ENCODE data around the gene ITIH3. TPM values are rescaled to one million over a fixed set of nuclear protein-coding genes. Genes with fewer than 3 reads are reported as not detected.
A peak's percentile ranks its signal among the peaks of the same experiment; 100 is the strongest.

Gene ITIH3
- total and polyA plus RNA-seq, 2 of the 4 experiments (the other 2 are of a cell fraction), result 0.72 to 0.94 TPM

DNA sequence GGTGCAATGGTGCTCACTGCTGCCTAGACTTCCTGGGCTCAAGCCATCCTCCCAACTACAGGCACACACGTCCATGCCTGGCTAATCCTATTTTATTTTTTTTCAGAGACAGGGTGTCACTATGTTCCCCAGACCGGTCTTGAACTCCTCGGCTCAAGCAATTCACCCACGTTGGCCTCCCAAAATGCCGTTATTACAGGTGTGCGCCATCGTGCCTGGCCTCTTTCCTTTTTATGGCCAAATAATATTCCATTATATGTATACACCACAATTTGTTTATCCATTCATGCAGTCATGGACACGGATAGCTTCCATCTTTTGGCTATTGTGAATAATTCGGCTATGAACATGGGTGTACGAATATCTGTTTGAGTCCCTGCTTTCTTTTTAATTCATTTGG is 22.9 kb upstream of the ITIH3 start:
- no peak for DNase-seq
- CTCF ChIA-PET, result interaction anchor here (0.5 to 1.2 kb wide), 2 partner anchors 13 to 443 kb away, joined by 3 to 4 read pairs; no protein-coding TSS in a partner anchor
- H3K9ac ChIP-seq (ENCODE audit: low read depth, low read length), result no peak overlapping the region

More for the DNA sequence above, 22.9 kb upstream of the ITIH3 start:
- no peaks in the 10 kb centered on the region for H3K9me3 ChIP-seq (ENCODE audit: control insufficient read depth, insufficient read depth, low read length)
- WGBS, 2 experiments (ENCODE audit: extremely low coverage in 2 of 2, insufficient read length in 1 of 2), result 88% methylated on average over 7 of the region's 10 CpGs; no CpG with 5 or more reads in 1 of the 2 experiments
- H4K5ac ChIP-seq (ENCODE audit: low read depth, low read length), result peak overlapping the region; percentile 90; the same call in 1 of the 2 replicates
- POLR2A ChIA-PET (ENCODE audit: unreplicated experiment), result no interaction called here
- no peak overlapping the region for H3K4ac ChIP-seq (ENCODE audit: low read depth, low read length)
- no peak overlapping the region for H3K18ac ChIP-seq (ENCODE audit: low read depth, low read length)
- no peak overlapping the region for H3K27ac ChIP-seq (ENCODE audit: insufficient read depth, low read length)
- H2BK15ac ChIP-seq (ENCODE audit: low read depth, low read length), result no peak overlapping the region
- BruUV-seq (replicated peaks), result no TSS peak
- H3K4me2 ChIP-seq (ENCODE audit: low read depth, low read length), result no peak overlapping the region
- peaks cover 4% of the 10 kb centered on the region; the same call in 1 of the 2 replicates for H3K27me3 ChIP-seq (ENCODE audit: control insufficient read depth, insufficient read depth, low read length)
- H4K20me1 ChIP-seq (ENCODE audit: insufficient read depth, low read length), result no peaks in the 10 kb centered on the region
- no peak overlapping the region for H2BK20ac ChIP-seq (ENCODE audit: low read depth, low read length)
- TF ChIP-seq NFE2L2 (IDR thresholded peaks at IDR 0.05; ENCODE audit: low read depth, low read length) (no peak), FOS (IDR thresholded peaks at IDR 0.05; ENCODE audit: low read depth, low read length) (no peak), BHLHE40 (IDR thresholded peaks at IDR 0.05; ENCODE audit: low read depth, low read length) (no peak), RFX5 (IDR thresholded peaks at IDR 0.05; ENCODE audit: low read depth, low read length) (no peak), RCOR1 (IDR thresholded peaks at IDR 0.05; ENCODE audit: insufficient replicate concordance, low read length) (no peak), MAFK (IDR thresholded peaks at IDR 0.05; ENCODE audit: low read depth, low read length) (no peak)
- TF ChIP-seq, protein P1, sequence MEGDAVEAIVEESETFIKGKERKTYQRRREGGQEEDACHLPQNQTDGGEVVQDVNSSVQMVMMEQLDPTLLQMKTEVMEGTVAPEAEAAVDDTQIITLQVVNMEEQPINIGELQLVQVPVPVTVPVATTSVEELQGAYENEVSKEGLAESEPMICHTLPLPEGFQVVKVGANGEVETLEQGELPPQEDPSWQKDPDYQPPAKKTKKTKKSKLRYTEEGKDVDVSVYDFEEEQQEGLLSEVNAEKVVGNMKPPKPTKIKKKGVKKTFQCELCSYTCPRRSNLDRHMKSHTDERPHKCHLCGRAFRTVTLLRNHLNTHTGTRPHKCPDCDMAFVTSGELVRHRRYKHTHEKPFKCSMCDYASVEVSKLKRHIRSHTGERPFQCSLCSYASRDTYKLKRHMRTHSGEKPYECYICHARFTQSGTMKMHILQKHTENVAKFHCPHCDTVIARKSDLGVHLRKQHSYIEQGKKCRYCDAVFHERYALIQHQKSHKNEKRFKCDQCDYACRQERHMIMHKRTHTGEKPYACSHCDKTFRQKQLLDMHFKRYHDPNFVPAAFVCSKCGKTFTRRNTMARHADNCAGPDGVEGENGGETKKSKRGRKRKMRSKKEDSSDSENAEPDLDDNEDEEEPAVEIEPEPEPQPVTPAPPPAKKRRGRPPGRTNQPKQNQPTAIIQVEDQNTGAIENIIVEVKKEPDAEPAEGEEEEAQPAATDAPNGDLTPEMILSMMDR (conservative IDR thresholded peaks at IDR 0.05; ENCODE audit: low read depth, low read length), result no peak
- peaks cover 4% of the 10 kb centered on the region for H3K36me3 ChIP-seq (ENCODE audit: control insufficient read depth, insufficient read depth, low read length)
- H3K14ac ChIP-seq (replicated peaks; ENCODE audit: low read depth, low read length), result no peak overlapping the region
- no peak overlapping the region for H2AK5ac ChIP-seq (ENCODE audit: low read depth, low read length)
- no peaks in the 10 kb centered on the region for H3K4me1 ChIP-seq (ENCODE audit: control insufficient read depth, insufficient read depth, low read length)
- H4K91ac ChIP-seq (ENCODE audit: insufficient read depth, low read depth, low read length), result no peak overlapping the region
- H2BK120ac ChIP-seq (ENCODE audit: low read depth, low read length), result no peak overlapping the region
- intact Hi-C loops (cut with micrococcal nuclease) (loop anchor here (2.0 kb wide), 1 partner anchor 163 kb away; no protein-coding TSS in a partner anchor), dilution Hi-C loops (cut with HindIII; ENCODE audit: low sequenced_read_pairs, unreplicated experiment) (no loop called here), in situ Hi-C loops (cut with MboI; ENCODE audit: low sequenced_read_pairs) (no loop called here)
- H3K56ac ChIP-seq (ENCODE audit: extremely low read depth, insufficient read depth, low read length), result no peak overlapping the region
- peak overlapping the region; percentile 97 to 100 for H4K8ac ChIP-seq (ENCODE audit: low read depth in 2 of 2, low read length in 2 of 2)
- no peak for ATAC-seq (ENCODE audit: low read depth)
- peaks cover 4% of the 10 kb centered on the region for H3K9me1 ChIP-seq (ENCODE audit: insufficient read depth, low read length)
- no peak overlapping the region for H3K4me3 ChIP-seq (ENCODE audit: insufficient read depth, low read depth, low read length)
- no peak overlapping the region for H3K23ac ChIP-seq (ENCODE audit: low read depth, low read length)
- H2AFZ ChIP-seq (replicated peaks; ENCODE audit: low read length, poor library complexity), result peak overlapping the region; percentile 96
- peaks cover 13 to 23% of the 10 kb centered on the region in 2 experiments for H3K79me1 ChIP-seq (ENCODE audit: low read depth in 1 of 2, low read length in 2 of 2)
- H2AK9ac ChIP-seq (replicated peaks; ENCODE audit: low read depth, low read length, poor library complexity), result peak overlapping the region; percentile 83
- no peak overlapping the region for H2BK5ac ChIP-seq (ENCODE audit: low read depth, low read length, poor library complexity, severe bottlenecking)

Measured in IMR-90 (cell line).